HepG2 (cell line): ENCODE data around the gene REM2. TPM values are rescaled to one million over a fixed set of nuclear protein-coding genes. Genes with fewer than 3 reads are reported as not detected.

Experiments used
- ATAC-seq: fragments of 200-7000 bp; cut with Tn5 transposase; 3 replicates; pipeline ENCODE4 v1.9.1; 2020; ENCODE audit warnings: mild to moderate bottlenecking, moderate library complexity
- BruUV-seq: library from RNA; stranded (reverse); fragments of 400-500 nt; replicated peaks from 2 replicates; lab custom pipeline; 2021; lab: Mats Ljungman, UMichigan
- CTCF ChIA-PET: fragments of 300-600 bp; formaldehyde crosslinking; extraction: SDS; loops from one replicate; lab custom pipeline; 2021; ENCODE audit warnings: low total read pairs, inconsistent platforms, low intra/inter-chr PET ratio; lab: Yijun Ruan, JAX
- POLR2A ChIA-PET: fragments of 350-600 bp; sonication (Branson Sonifier 250); formaldehyde crosslinking; loops from one replicate; lab custom pipeline; 2020; ENCODE audit warnings: antibody characterized with exemption, inconsistent platforms; lab: Yijun Ruan, JAX
- DNase-seq: peaks from one replicate; pipeline ENCODE4 v3.0.0-alpha.2; 2015; ENCODE audit warnings: low spot score
- FAIRE-seq: peaks from 3 replicates; lab custom pipeline; 2011; peaks lifted over from hg19 to GRCh38; lab: Jason Lieb, UNC
- H2AFZ ChIP-seq: one replicate; pipeline ENCODE4 v1.6.1; 2011; ENCODE audit warnings: low read length, inconsistent platforms
- H3K27ac ChIP-seq: fragments of 300-600 bp; 3 replicates; pipeline ENCODE4 v1.8.0; 2011; ENCODE audit warnings: mixed run types, mild to moderate bottlenecking, mixed read lengths, low read length, inconsistent platforms; ENCODE audit not compliant: insufficient read depth; ENCODE audit errors: extremely low read length
- H3K27me3 ChIP-seq, 2 experiments: fragments of 200-600 bp in 1 of 2; 2 replicates in 1 of 2; 3 replicates in 1 of 2; pipeline versions ENCODE4 v1.6.0 to v1.8.0; 2011; ENCODE audit warnings: low read length in 2 of 2, mild to moderate bottlenecking in 2 of 2, moderate library complexity in 2 of 2, inconsistent platforms in 1 of 2; ENCODE audit not compliant: insufficient read depth in 2 of 2, control insufficient read depth in 1 of 2
- H3K36me3 ChIP-seq, 2 experiments: fragments of 200-600 bp in 1 of 2; replicated peaks in 1 of 2; 2 replicates in 1 of 2; 3 replicates in 1 of 2; pipeline versions ENCODE4 v1.5.1 to v1.8.0; 2011; ENCODE audit warnings: low read length in 2 of 2, inconsistent platforms in 1 of 2; ENCODE audit not compliant: insufficient read depth in 2 of 2, control insufficient read depth in 1 of 2
- H3K4me1 ChIP-seq: 2 replicates; pipeline ENCODE4 v1.5.1; 2012; ENCODE audit warnings: low read length, inconsistent platforms; ENCODE audit not compliant: insufficient read depth
- H3K4me2 ChIP-seq: 2 replicates; pipeline ENCODE4 v1.6.0; 2011; ENCODE audit warnings: low read depth, low read length, inconsistent platforms
- H3K4me3 ChIP-seq, 3 experiments: fragments of 200-600 bp in 1 of 3; sonication (generic), shearing (Covaris generic) in 1 of 3; replicated peaks in 1 of 3; 2 replicates each; pipeline ENCODE4 v1.5.1; 2011 to 2016; ENCODE audit warnings: low read length in 3 of 3, inconsistent platforms in 2 of 3, low read depth in 2 of 3, mild to moderate bottlenecking in 2 of 3, control low read depth in 1 of 3, mixed read lengths in 1 of 3; ENCODE audit not compliant: insufficient read depth in 1 of 3
- H3K79me2 ChIP-seq: one replicate; pipeline ENCODE4 v1.6.1; 2011; ENCODE audit warnings: low read length, inconsistent platforms; ENCODE audit not compliant: insufficient read depth
- H3K9ac ChIP-seq: 2 replicates; pipeline ENCODE4 v1.6.0; 2011; ENCODE audit warnings: mild to moderate bottlenecking, low read depth, low read length, inconsistent platforms; ENCODE audit not compliant: insufficient read depth
- H3K9me3 ChIP-seq: 2 replicates; pipeline ENCODE4 v1.5.1; 2012; ENCODE audit warnings: mild to moderate bottlenecking, low read length
- H4K20me1 ChIP-seq: 2 replicates; pipeline ENCODE4 v1.6.0; 2011; ENCODE audit warnings: inconsistent platforms, mild to moderate bottlenecking, low read length, moderate library complexity; ENCODE audit not compliant: insufficient read depth
- AFF4 ChIP-seq: sonication (generic); formaldehyde crosslinking; IDR thresholded peaks from 2 replicates; pipeline ENCODE4 v1.4.0; 2020; ENCODE audit warnings: missing genetic modification reagents
- CHD4 ChIP-seq: fragments of 200-600 bp; sonication (generic); IDR thresholded peaks from 2 replicates; pipeline ENCODE4 v1.7.0; 2017; ENCODE audit warnings: mild to moderate bottlenecking, low read length, borderline replicate concordance
- DDIT3 ChIP-seq: sonication (generic); formaldehyde crosslinking; IDR thresholded peaks from 2 replicates; pipeline ENCODE4 v1.4.0; 2020; ENCODE audit warnings: mild to moderate bottlenecking, missing genetic modification reagents
- HMG20B ChIP-seq: conservative IDR thresholded peaks from 2 replicates; pipeline ENCODE4 v1.6.1; 2016; ENCODE audit warnings: missing genetic modification reagents, missing compliant biosample characterization
- HNRNPL ChIP-seq: fragments of 200-400 bp; formaldehyde crosslinking; IDR thresholded peaks from 2 replicates; pipeline ENCODE4 v1.6.1; 2017; ENCODE audit warnings: mild to moderate bottlenecking, low read depth, low read length
- MTA1 ChIP-seq: sonication (generic); formaldehyde crosslinking; IDR thresholded peaks from 2 replicates; pipeline ENCODE4 v1.4.0; 2020; ENCODE audit warnings: missing genetic modification reagents, mild to moderate bottlenecking, borderline replicate concordance
- RBFOX2 ChIP-seq: fragments of 200-400 bp; formaldehyde crosslinking; IDR thresholded peaks from 2 replicates; pipeline ENCODE4 v1.6.1; 2017; ENCODE audit warnings: low read depth, mild to moderate bottlenecking, low read length
- SOX5 ChIP-seq: IDR thresholded peaks from 2 replicates; pipeline ENCODE4 v1.6.1; 2016; ENCODE audit warnings: borderline replicate concordance
- ZBTB43 ChIP-seq: sonication (generic); formaldehyde crosslinking; conservative IDR thresholded peaks from 2 replicates; pipeline ENCODE4 v1.4.0; 2020; ENCODE audit warnings: missing genetic modification reagents
- ZNF354B ChIP-seq: sonication (generic); formaldehyde crosslinking; IDR thresholded peaks from 2 replicates; pipeline ENCODE4 v1.8.0; 2022; ENCODE audit warnings: mild to moderate bottlenecking, missing genetic modification reagents
- ZNF432 ChIP-seq: sonication (generic); formaldehyde crosslinking; IDR thresholded peaks from 2 replicates; pipeline ENCODE4 v1.5.0; 2020; ENCODE audit warnings: missing genetic modification reagents, mild to moderate bottlenecking, borderline replicate concordance
- ZNF782 ChIP-seq: sonication (generic); formaldehyde crosslinking; IDR thresholded peaks from 2 replicates; pipeline ENCODE4 v1.4.0; 2020; ENCODE audit warnings: missing genetic modification reagents, mild to moderate bottlenecking, borderline replicate concordance
- WGBS: methylation state at CpG from one replicate; pipeline ENCODE4 v1.1.6; 2017; ENCODE audit warnings: low lambda C conversion rate; 5-methylcytosine and 5-hydroxymethylcytosine counted together
- in situ Hi-C: cut with HindIII; loops from 2 replicates; pipeline ENCODE4 v1.10.0; 2017; ENCODE audit warnings: low pct_unique_long_range_greater_than_20kb; ENCODE audit not compliant: extremely low pct_ligation_motif_present
- intact Hi-C: fragments of 100-400 bp; cut with micrococcal nuclease; formaldehyde crosslinking; loops from one replicate; pipeline ENCODE4 v1.10.0; 2022; ENCODE audit not compliant: unreplicated experiment
- polyA plus RNA-seq, 8 experiments: library from polyadenylated mRNA; depleted of rRNA in 3 of 8; stranded (reverse) in 7 of 8; unstranded in 1 of 8; fragments of >200 nt; fragmentation: Illumina TruSeq in 4 of 8; extraction: Trizol in 4 of 8; gene quantifications; 2 replicates each; pipeline versions ENCODE4 v1.2.1 to v1.2.3, GENCODE V29; 2011 to 2016; ENCODE audit warnings: low read depth in 4 of 8, missing spikeins in 1 of 8, mixed read lengths in 1 of 8; ENCODE audit not compliant: insufficient read depth in 1 of 8
- total RNA-seq, 5 experiments: library from RNA; depleted of rRNA; stranded (reverse); fragments of >200 nt; fragmentation: Illumina TruSeq; extraction: Trizol; gene quantifications; 2 replicates each; pipeline ENCODE4 v1.2.3, GENCODE V29; 2016; ENCODE audit warnings: low read depth in 1 of 5
- TF ChIP-seq, protein P1 (sequence below): sonication (generic); formaldehyde crosslinking; IDR thresholded peaks from 2 replicates; pipeline ENCODE4 v1.8.0; 2022; ENCODE audit warnings: mild to moderate bottlenecking, missing genetic modification reagents, moderate library complexity
- TF ChIP-seq, protein P2 (sequence below): sonication (generic); formaldehyde crosslinking; IDR thresholded peaks from 2 replicates; pipeline ENCODE4 v1.5.0; 2020; ENCODE audit warnings: mild to moderate bottlenecking, missing genetic modification reagents, borderline replicate concordance

Gene REM2
- total and polyA plus RNA-seq, 2 of the 13 experiments (the other 11 are each of a cell fraction or from before 2014, with no cell fraction given) = 0.20 TPM; not detected in 1

DNA sequence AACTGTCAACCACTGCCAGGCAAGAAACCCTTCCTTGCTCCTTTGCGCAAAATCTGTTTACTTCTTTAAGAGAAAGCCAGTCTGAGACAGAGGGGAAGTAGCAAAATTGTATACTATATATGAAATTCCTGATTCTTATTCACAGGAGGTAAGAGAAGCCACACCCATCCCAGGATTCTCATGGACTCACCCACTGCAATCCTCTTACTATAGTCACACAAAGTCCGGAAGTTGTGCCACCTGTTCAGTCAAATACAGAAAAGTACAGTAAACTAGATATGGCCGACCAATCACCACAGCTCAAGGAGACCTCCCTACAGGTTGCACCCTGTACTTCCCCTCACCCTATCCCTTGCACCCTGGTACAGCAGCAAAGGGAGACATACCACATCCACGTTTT, 43.3 kb downstream of the REM2 start:
- Histone ChIP-seq H3K9ac (no peak overlapping the region), H2AFZ (no peak overlapping the region), H3K27me3 (no peaks in the 10 kb centered on the region; a peak in 1 of 5 replicates), H3K4me3 (no peak overlapping the region), H4K20me1 (no peaks in the 10 kb centered on the region), H3K27ac (no peak overlapping the region), H3K9me3 (no peaks in the 10 kb centered on the region), H3K36me3 (peaks cover 48 to 57% of the 10 kb centered on the region in 2 experiments), H3K79me2 (peaks cover 21% of the 10 kb centered on the region), H3K4me2 (no peak overlapping the region), H3K4me1 (peaks cover 27% of the 10 kb centered on the region)
- ChIA-PET POLR2A (interaction anchor here (1.4 to 6.1 kb wide), 5 partner anchors 9 to 56 kb away, joined by 5 to 112 read pairs (median 27); partner anchors contain the start of genes AJUBA, HAUS4, LRP10 and RBM23), CTCF (no interaction called here)
- in situ Hi-C loops = no loop called here
- 97% methylated on average over 4 of the region's 4 CpGs for WGBS
- ATAC-seq = no peak
- no TSS peak for BruUV-seq
- TF ChIP-seq RBFOX2 (peak; percentile 71), HMG20B (no peak), DDIT3 (CRISPR knock-in tag) (no peak), SOX5 (CRISPR knock-in tag) (no peak), HNRNPL (no peak), ZNF432 (CRISPR knock-in tag) (no peak), ZBTB43 (CRISPR knock-in tag) (no peak), ZNF354B (no peak), CHD4 (no peak), MTA1 (CRISPR knock-in tag) (no peak), ZNF782 (CRISPR knock-in tag) (no peak), AFF4 (CRISPR knock-in tag) (no peak)
- TF ChIP-seq, protein P1, sequence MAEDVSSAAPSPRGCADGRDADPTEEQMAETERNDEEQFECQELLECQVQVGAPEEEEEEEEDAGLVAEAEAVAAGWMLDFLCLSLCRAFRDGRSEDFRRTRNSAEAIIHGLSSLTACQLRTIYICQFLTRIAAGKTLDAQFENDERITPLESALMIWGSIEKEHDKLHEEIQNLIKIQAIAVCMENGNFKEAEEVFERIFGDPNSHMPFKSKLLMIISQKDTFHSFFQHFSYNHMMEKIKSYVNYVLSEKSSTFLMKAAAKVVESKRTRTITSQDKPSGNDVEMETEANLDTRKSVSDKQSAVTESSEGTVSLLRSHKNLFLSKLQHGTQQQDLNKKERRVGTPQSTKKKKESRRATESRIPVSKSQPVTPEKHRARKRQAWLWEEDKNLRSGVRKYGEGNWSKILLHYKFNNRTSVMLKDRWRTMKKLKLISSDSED (CRISPR knock-in tag) = no peak
- TF ChIP-seq, protein P2, sequence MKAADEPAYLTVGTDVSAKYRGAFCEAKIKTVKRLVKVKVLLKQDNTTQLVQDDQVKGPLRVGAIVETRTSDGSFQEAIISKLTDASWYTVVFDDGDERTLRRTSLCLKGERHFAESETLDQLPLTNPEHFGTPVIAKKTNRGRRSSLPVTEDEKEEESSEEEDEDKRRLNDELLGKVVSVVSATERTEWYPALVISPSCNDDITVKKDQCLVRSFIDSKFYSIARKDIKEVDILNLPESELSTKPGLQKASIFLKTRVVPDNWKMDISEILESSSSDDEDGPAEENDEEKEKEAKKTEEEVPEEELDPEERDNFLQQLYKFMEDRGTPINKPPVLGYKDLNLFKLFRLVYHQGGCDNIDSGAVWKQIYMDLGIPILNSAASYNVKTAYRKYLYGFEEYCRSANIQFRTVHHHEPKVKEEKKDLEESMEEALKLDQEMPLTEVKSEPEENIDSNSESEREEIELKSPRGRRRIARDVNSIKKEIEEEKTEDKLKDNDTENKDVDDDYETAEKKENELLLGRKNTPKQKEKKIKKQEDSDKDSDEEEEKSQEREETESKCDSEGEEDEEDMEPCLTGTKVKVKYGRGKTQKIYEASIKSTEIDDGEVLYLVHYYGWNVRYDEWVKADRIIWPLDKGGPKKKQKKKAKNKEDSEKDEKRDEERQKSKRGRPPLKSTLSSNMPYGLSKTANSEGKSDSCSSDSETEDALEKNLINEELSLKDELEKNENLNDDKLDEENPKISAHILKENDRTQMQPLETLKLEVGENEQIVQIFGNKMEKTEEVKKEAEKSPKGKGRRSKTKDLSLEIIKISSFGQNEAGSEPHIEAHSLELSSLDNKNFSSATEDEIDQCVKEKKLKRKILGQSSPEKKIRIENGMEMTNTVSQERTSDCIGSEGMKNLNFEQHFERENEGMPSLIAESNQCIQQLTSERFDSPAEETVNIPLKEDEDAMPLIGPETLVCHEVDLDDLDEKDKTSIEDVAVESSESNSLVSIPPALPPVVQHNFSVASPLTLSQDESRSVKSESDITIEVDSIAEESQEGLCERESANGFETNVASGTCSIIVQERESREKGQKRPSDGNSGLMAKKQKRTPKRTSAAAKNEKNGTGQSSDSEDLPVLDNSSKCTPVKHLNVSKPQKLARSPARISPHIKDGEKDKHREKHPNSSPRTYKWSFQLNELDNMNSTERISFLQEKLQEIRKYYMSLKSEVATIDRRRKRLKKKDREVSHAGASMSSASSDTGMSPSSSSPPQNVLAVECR (CRISPR knock-in tag) = 0 out of 2 replicates have a peak, but pooled peaks have one; percentile 8
- no peak for FAIRE-seq
- DNase-seq = no peak
- intact Hi-C loops = no loop called here
